SU-DHL-6 (cell line): ENCODE measurements around the gene FAM81A.
A peak's percentile ranks its signal among the peaks of the same experiment; 100 is the strongest.

Experiments
- H2AFZ ChIP-seq: fragments of 200-600 bp; sonication (generic); 2 replicates; pipeline ENCODE4 v1.6.1; 2014; ENCODE audit warnings: low read depth, mild to moderate bottlenecking, moderate library complexity, mixed read lengths, antibody characterized with exemption, low read length; ENCODE audit not compliant: severe bottlenecking
- H3F3A ChIP-seq: fragments of 200-600 bp; shearing (Covaris generic); 2 replicates; pipeline ENCODE4 v1.6.0; 2016; ENCODE audit warnings: antibody characterized with exemption, mild to moderate bottlenecking; ENCODE audit not compliant: insufficient read depth
- H3K27ac ChIP-seq: fragments of 200-600 bp; sonication (generic); 2 replicates; pipeline ENCODE4 v1.5.1; 2016; ENCODE audit warnings: low read depth, mild to moderate bottlenecking, low read length, moderate library complexity, mixed read lengths
- H3K27me3 ChIP-seq: fragments of 200-600 bp; sonication (generic), shearing (Covaris generic); 2 replicates; pipeline ENCODE4 v1.6.0; 2014; ENCODE audit warnings: mild to moderate bottlenecking, low read length
- H3K36me3 ChIP-seq: fragments of 200-600 bp; sonication (generic); 2 replicates; pipeline ENCODE4 v1.6.1; 2014; ENCODE audit warnings: mild to moderate bottlenecking, low read length, mixed read lengths
- H3K4me2 ChIP-seq: fragments of 300-600, 200-600 bp; shearing (Covaris generic), sonication (generic); 2 replicates; pipeline ENCODE4 v1.6.0; 2014; ENCODE audit warnings: low read length, low read depth, mild to moderate bottlenecking; ENCODE audit not compliant: poor library complexity, severe bottlenecking
- H3K4me3 ChIP-seq: fragments of 200-600 bp; sonication (generic); 2 replicates; pipeline ENCODE4 v1.5.1; 2014; ENCODE audit warnings: antibody characterized with exemption, low read length, mild to moderate bottlenecking, mixed read lengths; ENCODE audit not compliant: insufficient read depth, poor library complexity, severe bottlenecking
- H3K79me2 ChIP-seq: fragments of 200-600 bp; sonication (generic); 2 replicates; pipeline ENCODE4 v1.6.1; 2014; ENCODE audit warnings: mild to moderate bottlenecking, low read length, moderate library complexity; ENCODE audit not compliant: insufficient read depth
- H3K9ac ChIP-seq: fragments of 200-600 bp; sonication (generic); 2 replicates; pipeline ENCODE4 v1.7.0; 2014; ENCODE audit warnings: mild to moderate bottlenecking, low read length
- H3K9me2 ChIP-seq: fragments of 200-600 bp; sonication (generic); replicated peaks from 2 replicates; pipeline ENCODE4 v1.6.1; 2014; ENCODE audit warnings: low read length; ENCODE audit not compliant: insufficient read depth
- H3K9me3 ChIP-seq: fragments of 200-600 bp; sonication (generic); 2 replicates; pipeline ENCODE4 v1.6.1; 2014; ENCODE audit warnings: low read length, mixed read lengths; ENCODE audit not compliant: insufficient read depth
- H4K20me1 ChIP-seq: fragments of 200-600 bp; sonication (generic); 2 replicates; pipeline ENCODE4 v1.6.1; 2014; ENCODE audit warnings: low read depth, mild to moderate bottlenecking, antibody characterized with exemption, low read length, moderate library complexity, mixed read lengths
- EZH2phosphoT487 ChIP-seq: fragments of 200-600 bp; sonication (generic), shearing (Covaris generic); conservative IDR thresholded peaks from 2 replicates; pipeline ENCODE4 v1.6.1; 2018; ENCODE audit warnings: mild to moderate bottlenecking, antibody characterized with exemption, low read length, moderate library complexity, mixed read lengths
- TF ChIP-seq, protein P1 (sequence below): fragments of 200-600 bp; sonication (generic); IDR thresholded peaks from one replicate; pipeline ENCODE4 v1.5.1; 2017; ENCODE audit warnings: antibody characterized with exemption, mild to moderate bottlenecking, low read length, moderate library complexity; ENCODE audit not compliant: insufficient read depth, poor library complexity, severe bottlenecking

FAM81A gene

DNA sequence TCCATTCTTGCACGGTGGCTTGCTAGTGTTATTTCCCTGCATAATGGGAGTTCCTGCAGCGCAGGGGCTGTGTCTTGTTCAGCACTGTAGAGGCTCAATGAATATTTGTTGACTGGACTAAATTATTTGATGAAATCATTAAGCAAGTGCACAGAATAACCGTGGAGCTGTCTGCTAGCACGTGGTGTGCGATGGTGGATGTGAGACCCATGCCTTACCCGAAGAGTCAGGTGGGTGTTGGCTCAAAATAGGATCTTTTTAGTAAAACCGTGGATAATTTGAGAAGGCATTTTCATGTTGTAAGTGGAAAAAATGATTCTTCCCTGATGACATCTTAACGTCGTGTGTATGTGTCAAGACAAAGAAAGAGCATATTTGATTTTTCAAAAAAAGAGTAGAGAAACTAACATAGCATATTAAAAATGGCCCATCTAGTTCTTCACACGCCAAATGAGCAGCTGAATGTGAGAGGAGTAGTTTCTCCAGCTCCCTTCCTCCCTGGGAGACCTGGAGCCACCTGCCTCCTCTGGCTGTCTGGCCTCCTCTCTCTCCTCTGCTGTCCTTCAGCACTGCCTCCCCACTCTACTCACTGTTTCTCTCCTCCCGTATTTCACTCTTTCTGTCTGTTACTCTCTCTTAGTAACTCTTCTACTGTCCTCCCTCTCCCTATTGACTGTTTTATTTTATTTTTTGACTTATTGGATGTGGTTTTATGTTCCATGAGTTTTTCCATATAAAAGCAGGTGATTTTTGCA, 6.3 kb downstream of the FAM81A start:
- Histone ChIP-seq H3K27ac (peak overlapping the region; percentile 33; the same call in 1 of the 2 replicates), H3K9me3 (no peaks in the 10 kb centered on the region), H3K36me3 (peaks cover 40% of the 10 kb centered on the region), H4K20me1 (no peaks in the 10 kb centered on the region), H3K4me3 (no peak overlapping the region), H3K9me2 (no peaks in the 10 kb centered on the region), H3K9ac (no peak overlapping the region), H3K4me2 (no peak overlapping the region), H3K27me3 (no peaks in the 10 kb centered on the region), H2AFZ (no peak overlapping the region), H3F3A (peaks cover 12% of the 10 kb centered on the region; the same call in 1 of the 2 replicates), H3K79me2 (peaks cover 99% of the 10 kb centered on the region)
- no peak for TF ChIP-seq EZH2phosphoT487
- TF ChIP-seq, protein P1, sequence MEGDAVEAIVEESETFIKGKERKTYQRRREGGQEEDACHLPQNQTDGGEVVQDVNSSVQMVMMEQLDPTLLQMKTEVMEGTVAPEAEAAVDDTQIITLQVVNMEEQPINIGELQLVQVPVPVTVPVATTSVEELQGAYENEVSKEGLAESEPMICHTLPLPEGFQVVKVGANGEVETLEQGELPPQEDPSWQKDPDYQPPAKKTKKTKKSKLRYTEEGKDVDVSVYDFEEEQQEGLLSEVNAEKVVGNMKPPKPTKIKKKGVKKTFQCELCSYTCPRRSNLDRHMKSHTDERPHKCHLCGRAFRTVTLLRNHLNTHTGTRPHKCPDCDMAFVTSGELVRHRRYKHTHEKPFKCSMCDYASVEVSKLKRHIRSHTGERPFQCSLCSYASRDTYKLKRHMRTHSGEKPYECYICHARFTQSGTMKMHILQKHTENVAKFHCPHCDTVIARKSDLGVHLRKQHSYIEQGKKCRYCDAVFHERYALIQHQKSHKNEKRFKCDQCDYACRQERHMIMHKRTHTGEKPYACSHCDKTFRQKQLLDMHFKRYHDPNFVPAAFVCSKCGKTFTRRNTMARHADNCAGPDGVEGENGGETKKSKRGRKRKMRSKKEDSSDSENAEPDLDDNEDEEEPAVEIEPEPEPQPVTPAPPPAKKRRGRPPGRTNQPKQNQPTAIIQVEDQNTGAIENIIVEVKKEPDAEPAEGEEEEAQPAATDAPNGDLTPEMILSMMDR: no peak

DNA sequence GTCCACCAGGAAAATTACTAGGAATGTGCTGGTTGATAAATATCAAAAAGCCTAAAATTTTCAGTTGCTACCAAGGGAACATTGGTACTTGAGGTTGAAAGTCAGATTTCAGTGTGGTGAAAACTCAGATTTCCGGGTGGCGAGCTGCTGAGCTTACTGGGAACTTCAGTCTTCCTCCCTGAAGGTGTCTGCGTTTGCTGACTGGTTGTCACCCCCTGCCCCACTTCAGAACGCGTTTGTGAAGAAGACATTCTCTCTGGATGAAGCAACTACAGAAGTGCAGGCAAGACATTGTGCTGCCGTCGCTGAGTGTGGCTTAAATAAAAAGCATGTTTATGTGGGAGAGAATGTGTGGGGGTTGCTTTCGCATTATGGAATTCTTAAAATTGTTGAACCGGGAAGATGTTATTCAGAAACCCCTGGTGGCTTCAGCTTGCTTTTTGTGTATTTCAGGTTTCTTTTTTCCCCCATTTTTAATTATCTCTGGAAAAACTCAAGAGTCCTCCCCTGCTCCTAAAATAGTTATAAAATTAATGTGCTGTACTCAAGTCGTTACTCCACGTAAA, 7.1 kb downstream of the FAM81A start:
- peak overlapping the region; percentile 14; the same call in 1 of the 2 replicates for H3K27ac ChIP-seq
- no peaks in the 10 kb centered on the region for H3K9me2 ChIP-seq
- no peak overlapping the region for H3K4me2 ChIP-seq
- H3K79me2 ChIP-seq: peaks cover 93% of the 10 kb centered on the region
- no peaks in the 10 kb centered on the region for H4K20me1 ChIP-seq
- H3F3A ChIP-seq: peaks cover 12% of the 10 kb centered on the region; the same call in 1 of the 2 replicates
- no peaks in the 10 kb centered on the region for H3K9me3 ChIP-seq
- H3K9ac ChIP-seq: no peak overlapping the region
- no peaks in the 10 kb centered on the region for H3K27me3 ChIP-seq
- H3K36me3 ChIP-seq: peaks cover 40% of the 10 kb centered on the region
- H3K4me3 ChIP-seq: no peak overlapping the region
- TF ChIP-seq, protein P1: no peak
- no peak for TF ChIP-seq EZH2phosphoT487
- no peak overlapping the region for H2AFZ ChIP-seq

DNA sequence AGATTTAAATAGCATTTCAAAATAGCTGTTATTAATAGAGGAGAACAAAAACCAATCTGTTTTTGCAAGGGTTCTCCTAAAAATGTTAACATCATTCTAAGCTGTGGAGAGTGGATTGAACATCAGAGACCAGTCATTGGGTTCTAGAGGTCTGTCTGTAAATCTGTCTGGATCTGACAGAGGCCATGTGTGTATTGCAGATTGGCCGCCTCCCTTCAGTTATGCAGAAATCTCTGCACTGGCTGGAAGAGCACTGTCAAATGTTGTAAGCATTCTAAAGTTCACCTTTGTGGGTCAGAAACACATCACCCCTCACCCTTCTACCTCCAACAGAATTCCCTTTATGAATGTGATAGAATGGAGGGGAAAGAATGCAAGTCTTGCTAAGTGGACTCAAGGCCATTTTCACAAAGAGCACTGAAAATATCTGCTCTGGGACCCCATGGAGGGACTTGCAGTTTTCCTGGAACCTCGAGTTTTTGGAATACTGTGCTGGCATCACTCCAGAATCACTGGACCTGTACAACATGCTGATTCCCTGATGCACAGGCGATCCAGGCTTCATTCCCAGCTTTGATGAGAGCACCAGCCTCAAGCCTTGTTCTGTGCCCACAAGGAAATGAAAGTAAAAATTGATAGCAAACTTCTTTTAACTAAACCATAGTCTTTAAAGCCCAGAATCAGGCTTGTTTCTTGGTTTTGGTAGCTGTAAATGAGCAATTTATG, 8.4 kb downstream of the FAM81A start:
- Histone ChIP-seq H3F3A (peaks cover 12% of the 10 kb centered on the region; the same call in 1 of the 2 replicates), H3K4me3 (no peak overlapping the region), H2AFZ (no peak overlapping the region), H3K79me2 (peaks cover 93% of the 10 kb centered on the region), H3K36me3 (peaks cover 28% of the 10 kb centered on the region), H3K4me2 (no peak overlapping the region), H3K9me2 (no peaks in the 10 kb centered on the region), H4K20me1 (no peaks in the 10 kb centered on the region), H3K9ac (no peak overlapping the region), H3K27ac (no peak overlapping the region), H3K9me3 (no peaks in the 10 kb centered on the region), H3K27me3 (no peaks in the 10 kb centered on the region)
- TF ChIP-seq, protein P1: no peak
- TF ChIP-seq EZH2phosphoT487: no peak
